Activated naive CD8-positive, alpha-beta T cell treated with anti-CD3 and anti-CD28 coated beads, Interleukin-2, amount 50 U/mL, for 16 hours (primary cell): ENCODE measurements around the gene NDUFS7.
"Not testable (repeated sequence)": the region's sequence is repeated elsewhere in the genome, so short reads cannot be mapped to it uniquely, and the experiment has no call there.

Experiments
- DNase-seq: peaks from one replicate; pipeline ENCODE4 v3.0.0-alpha.2; 2020; ENCODE audit warnings: low read depth, low spot score

Gene NDUFS7

GRCh38 chr19:1432507-1432887 is 48.8 kb downstream of the NDUFS7 start:
- DNase-seq = no peak

DNA sequence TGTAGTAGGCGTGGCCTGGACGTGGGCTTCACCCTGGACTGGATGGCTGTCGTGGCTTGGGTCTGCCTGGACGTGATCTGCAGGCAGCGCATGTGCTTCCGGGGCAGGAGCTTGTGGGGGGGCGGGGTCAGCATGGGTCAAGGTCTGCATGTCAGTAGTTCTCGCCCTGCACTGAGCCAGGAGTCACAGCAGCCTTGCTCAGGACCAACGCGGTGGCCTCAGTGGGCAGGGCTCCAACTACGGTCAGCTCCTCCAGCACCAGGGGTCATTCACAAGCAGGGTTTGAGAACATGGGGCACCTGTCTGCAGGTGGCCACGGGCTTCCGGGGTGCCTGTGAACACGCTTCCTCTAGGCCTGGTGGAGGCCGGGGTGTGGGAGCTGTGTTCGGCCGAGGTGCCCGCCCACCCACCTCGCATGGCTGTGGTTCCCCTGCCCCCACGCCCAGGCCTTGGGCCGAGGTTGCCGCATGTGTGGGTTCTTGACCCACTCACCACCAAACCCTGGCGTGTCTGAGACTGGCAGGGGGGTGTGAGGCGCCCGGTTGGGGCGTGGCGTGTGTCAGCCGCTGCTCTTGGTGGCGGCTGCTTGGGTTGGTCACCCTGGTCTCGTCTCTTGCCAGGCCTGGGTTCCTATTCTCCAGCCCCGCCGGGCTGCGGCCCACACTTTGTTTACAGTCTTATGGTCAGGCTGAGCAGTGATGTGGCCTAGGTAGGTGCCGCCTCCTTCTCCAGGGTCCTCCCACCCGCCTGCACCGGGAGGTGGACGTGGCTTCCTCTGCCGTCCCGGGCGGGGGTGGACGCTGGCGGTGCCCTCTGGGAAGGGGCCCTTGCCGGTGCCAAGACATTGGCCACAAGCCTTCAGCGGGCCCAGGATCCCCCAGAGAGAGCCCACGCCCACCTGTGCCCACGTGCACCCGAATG is 49.7 kb downstream of the NDUFS7 start:
- DNase-seq = no peak

- no peak for DNase-seq
Observed at GRCh38 chr19:1434040-1434366, 50.3 kb downstream of the NDUFS7 start.

DNA sequence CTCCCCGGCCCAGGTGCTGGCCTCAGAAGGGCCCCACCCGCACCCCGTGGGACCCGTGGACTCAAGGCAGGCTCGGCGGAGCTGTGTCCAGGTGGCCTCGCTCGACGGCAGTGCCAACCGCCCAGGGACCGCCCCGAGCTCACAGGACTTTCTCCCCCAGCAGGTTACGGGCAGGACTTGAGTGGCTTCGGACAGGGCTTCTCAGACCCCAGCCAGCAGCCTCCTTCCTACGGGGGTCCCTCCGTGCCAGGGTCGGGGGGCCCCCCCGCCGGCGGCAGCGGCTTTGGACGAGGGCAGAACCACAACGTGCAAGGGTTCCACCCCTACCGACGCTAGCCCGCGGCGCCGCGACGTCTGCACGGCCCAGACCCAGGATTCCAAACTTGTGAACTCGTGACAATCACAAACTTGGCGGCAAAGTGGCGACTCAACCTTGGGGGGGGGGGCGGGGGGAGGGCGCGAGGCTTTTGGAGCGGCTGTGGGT is 50.9 kb downstream of the NDUFS7 start:
- DNase-seq = no peak

DNA sequence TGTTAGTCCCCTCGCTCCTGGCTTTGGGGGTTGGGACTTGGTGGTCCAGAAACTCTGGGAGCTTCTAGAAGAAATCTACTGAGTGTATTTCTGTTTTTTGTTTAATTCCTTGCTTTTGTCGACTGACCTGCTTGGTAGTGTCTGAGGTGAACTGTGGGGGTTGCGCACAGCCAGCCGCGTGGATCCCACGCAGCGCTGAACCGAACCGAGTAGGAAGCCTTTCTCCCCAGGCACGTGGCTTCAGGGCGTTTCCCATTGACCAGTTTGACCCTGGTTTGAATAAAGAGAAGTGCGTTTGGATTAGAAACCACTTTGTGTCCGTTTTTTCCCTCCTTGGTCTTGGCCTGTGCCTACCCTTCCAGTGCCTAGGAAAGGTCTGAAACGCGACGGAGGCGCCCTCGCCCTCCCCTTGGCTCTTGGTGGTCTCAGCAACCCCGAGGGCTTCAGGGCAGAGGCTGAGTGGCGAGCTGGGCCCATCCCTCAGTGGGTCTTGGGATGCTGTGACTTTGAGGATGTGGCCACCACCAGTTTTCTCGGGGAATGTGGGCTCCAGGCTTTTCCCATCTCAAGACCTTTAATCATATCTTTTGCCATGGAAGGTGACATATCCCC is 51.8 kb downstream of the NDUFS7 start:
- no peak for DNase-seq

DNA sequence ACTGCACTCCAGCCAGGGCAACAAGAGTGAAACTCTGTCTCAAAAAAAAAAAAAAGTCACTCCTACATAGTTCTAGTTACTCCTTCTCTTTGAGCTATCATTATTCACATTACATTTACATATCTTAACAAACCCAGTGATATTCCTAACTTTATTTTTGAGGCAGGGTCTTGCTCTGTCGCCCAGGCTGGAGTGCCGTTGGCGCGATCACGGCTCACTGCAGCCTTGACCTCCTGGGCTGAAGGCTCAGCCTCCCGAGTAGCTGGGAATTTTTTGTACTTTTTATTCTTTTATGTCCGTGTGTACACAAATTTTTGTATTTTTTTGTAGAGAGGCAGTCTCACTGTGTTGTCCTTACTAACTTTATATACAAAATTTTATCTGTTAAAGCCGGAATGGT is 53.9 kb downstream of the NDUFS7 start:
- DNase-seq = no peak

DNA sequence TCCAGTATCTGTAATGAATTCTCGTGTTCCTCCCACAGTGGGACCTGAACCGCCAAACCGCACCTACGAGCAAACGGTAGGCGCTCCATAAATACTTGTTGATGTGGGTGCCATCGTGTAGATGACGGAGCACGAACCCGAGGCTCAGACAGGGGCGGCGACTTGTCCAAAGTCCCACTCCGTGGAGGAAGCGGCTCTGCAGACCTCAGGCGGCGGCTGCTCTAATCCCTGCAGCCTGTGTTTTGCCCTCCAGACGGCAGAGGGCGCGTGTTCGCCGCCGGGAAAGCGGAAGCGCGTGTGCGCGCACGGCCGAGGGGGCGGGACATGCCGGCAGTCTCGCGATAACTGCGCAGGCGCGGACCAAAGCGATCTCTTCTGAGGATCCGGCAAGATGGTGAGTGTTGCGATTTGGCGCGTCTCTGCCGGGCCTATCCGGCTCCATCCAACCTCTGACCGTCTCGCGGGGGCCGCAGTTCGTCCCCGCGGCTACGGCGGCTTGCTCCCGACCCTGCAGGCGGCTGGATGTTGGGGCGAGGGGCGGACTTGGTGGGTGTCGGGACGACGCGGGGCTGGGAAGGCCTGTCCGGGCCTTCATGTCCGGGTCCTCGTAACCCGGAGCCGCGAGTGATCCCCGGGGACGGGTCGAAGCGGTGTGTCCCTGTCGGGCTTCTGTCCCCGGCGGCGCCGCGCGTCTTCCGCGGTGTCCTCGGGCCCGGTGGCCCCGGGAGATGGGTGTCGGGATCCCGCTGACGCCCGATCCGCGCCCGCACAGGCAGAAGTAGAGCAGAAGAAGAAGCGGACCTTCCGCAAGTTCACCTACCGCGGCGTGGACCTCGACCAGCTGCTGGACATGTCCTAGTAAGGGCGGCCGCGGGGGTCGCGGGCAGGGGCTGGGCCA is 54.6 kb downstream of the NDUFS7 start, which contains the start of gene RPS15:
TSS of gene RPS15 (plus strand) at position 362 of the 898 bp plus-strand sequence. CDS start at position 392, 30 bp downstream.
- DNase-seq = peak; percentile 85

DNA sequence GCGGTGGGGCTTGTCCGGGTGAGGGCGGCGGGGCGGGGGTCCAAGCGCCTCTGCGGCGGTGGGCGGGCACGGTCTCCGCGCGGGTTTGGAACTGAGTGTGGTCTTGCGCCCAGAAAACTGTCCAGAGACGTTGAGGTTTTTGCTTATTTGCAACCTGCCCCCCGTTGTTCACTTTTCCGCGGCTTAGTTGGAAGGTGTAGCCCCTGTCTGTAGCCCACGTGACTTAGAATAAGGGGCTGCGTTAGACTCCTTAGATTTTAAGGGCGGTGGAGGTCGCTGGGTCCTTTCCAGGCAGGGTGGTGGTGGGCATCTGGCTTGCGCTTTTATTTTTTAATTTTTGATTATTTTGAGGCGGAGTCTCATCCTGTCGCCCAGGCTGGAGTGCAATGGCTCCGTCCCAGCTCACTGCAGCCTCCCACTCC is 55.2 kb downstream of the NDUFS7 start:
- DNase-seq = no peak

DNA sequence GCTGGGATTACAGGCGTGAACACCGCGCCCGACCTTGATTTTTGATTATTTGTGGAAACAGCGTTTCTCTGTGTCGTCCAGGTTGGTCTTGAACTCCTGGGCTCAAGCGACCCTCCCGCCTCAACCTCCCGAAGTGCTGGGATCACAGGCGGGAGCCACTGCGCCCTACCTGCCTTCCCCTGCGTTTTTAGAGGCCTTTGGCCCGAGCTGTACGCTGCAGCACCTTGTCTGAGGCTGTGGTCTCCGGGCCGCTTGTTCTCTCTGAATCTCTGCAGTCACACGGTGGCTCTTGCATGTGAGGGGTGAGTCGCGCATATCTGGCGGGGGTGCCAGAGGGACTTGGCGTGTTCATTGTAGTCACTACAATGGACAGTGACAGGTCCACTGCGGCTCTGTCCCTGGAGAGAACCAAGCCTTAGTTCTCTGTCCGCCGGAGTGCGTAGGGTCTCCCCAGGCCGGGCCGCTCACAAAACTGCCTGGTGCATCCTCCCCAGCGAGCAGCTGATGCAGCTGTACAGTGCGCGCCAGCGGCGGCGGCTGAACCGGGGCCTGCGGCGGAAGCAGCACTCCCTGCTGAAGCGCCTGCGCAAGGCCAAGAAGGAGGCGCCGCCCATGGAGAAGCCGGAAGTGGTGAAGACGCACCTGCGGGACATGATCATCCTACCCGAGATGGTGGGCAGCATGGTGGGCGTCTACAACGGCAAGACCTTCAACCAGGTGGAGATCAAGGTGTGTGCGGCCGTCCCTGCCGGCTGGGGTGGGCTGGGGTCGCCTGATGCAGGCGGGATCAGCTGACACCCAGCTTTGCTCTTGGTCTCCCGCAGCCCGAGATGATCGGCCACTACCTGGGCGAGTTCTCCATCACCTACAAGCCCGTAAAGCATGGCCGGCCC is 56.1 kb downstream of the NDUFS7 start:
- not testable (repeated sequence) for DNase-seq

GRCh38 chr19:1440418-1440801 is 56.7 kb downstream of the NDUFS7 start:
- DNase-seq = no peak

DNA sequence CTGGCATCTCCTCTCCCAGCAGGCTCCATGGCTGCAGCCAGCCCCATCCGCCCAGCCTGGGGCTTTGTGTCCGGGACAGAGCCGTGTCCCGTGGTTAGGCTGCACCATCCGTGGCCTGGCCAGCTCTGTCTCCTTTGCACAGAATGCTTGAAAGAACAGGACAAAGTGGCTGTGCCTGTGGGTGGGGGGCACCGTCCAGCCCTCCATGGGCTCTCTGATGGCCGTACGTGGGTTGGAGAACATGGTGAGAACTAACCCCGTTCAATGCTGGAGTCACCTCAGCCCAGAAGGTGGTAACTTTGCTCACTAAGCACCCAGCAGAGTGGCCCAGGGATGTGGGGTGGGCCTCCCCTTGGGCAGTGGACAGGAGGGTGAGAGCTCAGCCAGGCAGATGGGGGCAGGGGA is 57.3 kb downstream of the NDUFS7 start:
- no peak for DNase-seq

DNA sequence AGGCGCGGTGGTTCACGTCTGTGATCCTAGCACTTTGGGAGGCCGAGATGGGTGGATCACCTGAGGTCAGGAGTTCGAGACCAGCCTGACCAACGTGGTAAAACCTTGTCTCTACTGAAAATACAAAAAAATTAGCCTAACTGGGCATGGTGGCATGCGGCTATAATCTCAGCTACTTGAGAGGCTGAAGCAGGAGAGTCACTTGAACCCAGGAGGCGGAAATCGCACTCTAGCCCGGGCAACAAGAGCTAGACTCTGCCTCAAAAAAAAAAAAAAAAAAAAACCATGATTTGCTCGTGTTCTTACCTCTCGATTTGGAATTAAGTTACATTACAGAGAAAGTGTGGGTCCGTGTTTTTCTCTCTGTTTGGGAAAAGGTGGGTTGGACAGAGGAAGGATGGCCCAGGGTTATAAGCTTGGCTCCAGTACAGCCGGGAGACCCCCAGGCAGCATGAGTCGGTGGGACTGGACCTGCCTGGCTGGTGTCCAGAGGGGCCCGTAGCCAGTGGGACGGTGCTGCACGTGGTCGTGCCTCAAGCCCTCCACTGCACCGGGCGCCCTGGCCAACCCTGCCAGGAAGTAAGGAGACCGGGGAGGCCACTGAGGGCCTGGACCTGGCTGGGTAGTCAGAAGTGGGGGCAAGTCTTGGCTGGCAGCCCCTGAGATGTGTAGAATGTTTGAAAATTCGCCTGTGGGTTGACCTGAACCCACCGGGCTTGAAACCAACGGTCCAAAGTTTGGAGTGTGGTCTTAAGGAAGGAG is 58.2 kb downstream of the NDUFS7 start:
- DNase-seq = no peak
